ENCODE data around the gene CHD9. TPM values are rescaled to one million over a fixed set of nuclear protein-coding genes. Genes with fewer than 3 reads are reported as not detected.
A peak's percentile ranks its signal among the peaks of the same experiment; 100 is the strongest.

CHD9 gene
- polyA plus RNA-seq, 1 donor from 2014 or later = 69.3 TPM

DNA sequence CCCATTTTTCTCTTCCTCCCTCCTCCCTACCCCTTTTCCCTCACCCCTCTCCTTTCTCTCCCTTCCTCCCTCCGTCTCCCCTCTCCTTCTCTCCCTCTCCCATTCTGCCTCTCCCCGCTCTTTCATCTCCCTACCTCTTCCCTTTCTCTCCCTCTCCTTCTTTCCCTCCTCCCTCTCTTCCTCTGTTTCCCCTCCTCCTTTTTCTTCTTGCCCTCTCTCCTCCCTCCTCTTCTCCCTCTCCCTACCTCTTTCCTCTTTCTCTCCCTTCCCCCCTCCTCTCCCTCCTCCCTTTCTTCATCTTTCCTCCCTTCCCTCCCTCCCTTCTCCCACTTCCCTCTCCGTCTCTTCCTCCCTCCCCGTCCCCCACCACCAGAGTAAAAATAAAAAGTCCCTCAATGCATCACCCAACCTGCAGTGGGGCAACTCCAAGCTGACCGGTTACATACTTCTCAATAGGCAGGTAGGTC, 12.5 kb upstream of the CHD9 start:
- Histone ChIP-seq H3K9ac (ENCODE audit: low read length) (no peak overlapping the region), H3K27ac (ENCODE audit: low read length) (no peak overlapping the region), H3F3A (ENCODE audit: insufficient read depth, low read length, poor library complexity, severe bottlenecking) (no peaks in the 10 kb centered on the region), H3K79me2 (replicated peaks; ENCODE audit: insufficient read depth, low read length) (no peaks in the 10 kb centered on the region), H2AFZ (ENCODE audit: low read depth, low read length) (no peak overlapping the region), H3K27me3 (ENCODE audit: insufficient read depth, low read depth, low read length) (no peaks in the 10 kb centered on the region), H3K4me3 (ENCODE audit: low read length) (no peak overlapping the region), H3K9me3 (ENCODE audit: low read length) (no peaks in the 10 kb centered on the region), H3K36me3 (ENCODE audit: insufficient read depth, low read length) (no peaks in the 10 kb centered on the region), H3K4me2 (ENCODE audit: low read length) (no peak overlapping the region), H4K20me1 (ENCODE audit: insufficient read depth) (no peaks in the 10 kb centered on the region), H3K9me2 (ENCODE audit: insufficient read depth, low read length) (no peaks in the 10 kb centered on the region)
- TF ChIP-seq EP300 (conservative IDR thresholded peaks at IDR 0.05; ENCODE audit: poor library complexity, severe bottlenecking) (no peak), TAF1 (IDR thresholded peaks at IDR 0.05; ENCODE audit: low read depth) (no peak), CTCF (IDR thresholded peaks at IDR 0.05; ENCODE audit: poor library complexity, severe bottlenecking) (no peak), MXI1 (conservative IDR thresholded peaks at IDR 0.05; ENCODE audit: poor library complexity, severe bottlenecking) (no peak), RAD21 (conservative IDR thresholded peaks at IDR 0.05) (no peak), POLR2AphosphoS5 (IDR thresholded peaks at IDR 0.05) (no peak), EZH2 (IDR thresholded peaks at IDR 0.05; ENCODE audit: borderline replicate concordance, insufficient read depth, low read length, poor library complexity, severe bottlenecking) (no peak), SMC3 (conservative IDR thresholded peaks at IDR 0.05; ENCODE audit: poor library complexity) (no peak)
- TF ChIP-seq, protein P1, sequence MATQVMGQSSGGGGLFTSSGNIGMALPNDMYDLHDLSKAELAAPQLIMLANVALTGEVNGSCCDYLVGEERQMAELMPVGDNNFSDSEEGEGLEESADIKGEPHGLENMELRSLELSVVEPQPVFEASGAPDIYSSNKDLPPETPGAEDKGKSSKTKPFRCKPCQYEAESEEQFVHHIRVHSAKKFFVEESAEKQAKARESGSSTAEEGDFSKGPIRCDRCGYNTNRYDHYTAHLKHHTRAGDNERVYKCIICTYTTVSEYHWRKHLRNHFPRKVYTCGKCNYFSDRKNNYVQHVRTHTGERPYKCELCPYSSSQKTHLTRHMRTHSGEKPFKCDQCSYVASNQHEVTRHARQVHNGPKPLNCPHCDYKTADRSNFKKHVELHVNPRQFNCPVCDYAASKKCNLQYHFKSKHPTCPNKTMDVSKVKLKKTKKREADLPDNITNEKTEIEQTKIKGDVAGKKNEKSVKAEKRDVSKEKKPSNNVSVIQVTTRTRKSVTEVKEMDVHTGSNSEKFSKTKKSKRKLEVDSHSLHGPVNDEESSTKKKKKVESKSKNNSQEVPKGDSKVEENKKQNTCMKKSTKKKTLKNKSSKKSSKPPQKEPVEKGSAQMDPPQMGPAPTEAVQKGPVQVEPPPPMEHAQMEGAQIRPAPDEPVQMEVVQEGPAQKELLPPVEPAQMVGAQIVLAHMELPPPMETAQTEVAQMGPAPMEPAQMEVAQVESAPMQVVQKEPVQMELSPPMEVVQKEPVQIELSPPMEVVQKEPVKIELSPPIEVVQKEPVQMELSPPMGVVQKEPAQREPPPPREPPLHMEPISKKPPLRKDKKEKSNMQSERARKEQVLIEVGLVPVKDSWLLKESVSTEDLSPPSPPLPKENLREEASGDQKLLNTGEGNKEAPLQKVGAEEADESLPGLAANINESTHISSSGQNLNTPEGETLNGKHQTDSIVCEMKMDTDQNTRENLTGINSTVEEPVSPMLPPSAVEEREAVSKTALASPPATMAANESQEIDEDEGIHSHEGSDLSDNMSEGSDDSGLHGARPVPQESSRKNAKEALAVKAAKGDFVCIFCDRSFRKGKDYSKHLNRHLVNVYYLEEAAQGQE (IDR thresholded peaks at IDR 0.05; ENCODE audit: borderline replicate concordance) = no peak

GRCh38 chr16:53043428-53043831, 11.4 kb upstream of the CHD9 start:
- H2AFZ ChIP-seq (ENCODE audit: low read depth, low read length) = no peak overlapping the region
- no peaks in the 10 kb centered on the region for H3K9me2 ChIP-seq (ENCODE audit: insufficient read depth, low read length)
- no peak overlapping the region for H3K4me2 ChIP-seq (ENCODE audit: low read length)
- H3K36me3 ChIP-seq (ENCODE audit: insufficient read depth, low read length) = no peaks in the 10 kb centered on the region
- no peaks in the 10 kb centered on the region for H3F3A ChIP-seq (ENCODE audit: insufficient read depth, low read length, poor library complexity, severe bottlenecking)
- H3K27ac ChIP-seq (ENCODE audit: low read length) = no peak overlapping the region
- no peaks in the 10 kb centered on the region for H3K27me3 ChIP-seq (ENCODE audit: insufficient read depth, low read depth, low read length)
- H3K79me2 ChIP-seq (replicated peaks; ENCODE audit: insufficient read depth, low read length) = no peaks in the 10 kb centered on the region
- no peaks in the 10 kb centered on the region for H3K9me3 ChIP-seq (ENCODE audit: low read length)
- TF ChIP-seq RAD21 (conservative IDR thresholded peaks at IDR 0.05) (no peak), SMC3 (conservative IDR thresholded peaks at IDR 0.05; ENCODE audit: poor library complexity) (no peak), EZH2 (IDR thresholded peaks at IDR 0.05; ENCODE audit: borderline replicate concordance, insufficient read depth, low read length, poor library complexity, severe bottlenecking) (no peak), EP300 (conservative IDR thresholded peaks at IDR 0.05; ENCODE audit: poor library complexity, severe bottlenecking) (no peak), MXI1 (conservative IDR thresholded peaks at IDR 0.05; ENCODE audit: poor library complexity, severe bottlenecking) (no peak), TAF1 (IDR thresholded peaks at IDR 0.05; ENCODE audit: low read depth) (no peak), POLR2AphosphoS5 (IDR thresholded peaks at IDR 0.05) (no peak), CTCF (IDR thresholded peaks at IDR 0.05; ENCODE audit: poor library complexity, severe bottlenecking) (no peak)
- TF ChIP-seq, protein P1 (IDR thresholded peaks at IDR 0.05; ENCODE audit: borderline replicate concordance) = no peak
- peak overlapping the region; percentile 50 for H3K4me3 ChIP-seq (ENCODE audit: low read length)
- no peak overlapping the region for H3K9ac ChIP-seq (ENCODE audit: low read length)
- H4K20me1 ChIP-seq (ENCODE audit: insufficient read depth) = no peaks in the 10 kb centered on the region

All from neural cell (in vitro differentiated cells).